K562 (cell line): ENCODE data around the gene P2RX3. TPM values are rescaled to one million over a fixed set of nuclear protein-coding genes. Genes with fewer than 3 reads are reported as not detected.
A peak's percentile ranks its signal among the peaks of the same experiment; 100 is the strongest.

ENCODE experiments used
- BRCA1 ChIP-seq, 2 experiments: fragments of 450-650 bp in 1 of 2; sonication (generic) in 1 of 2; formaldehyde crosslinking in 1 of 2; IDR thresholded peaks; 2 replicates each; pipeline versions ENCODE4 v1.5.0 to v1.6.1; 2017 to 2020; ENCODE audit warnings: mild to moderate bottlenecking in 1 of 2, missing genetic modification reagents in 1 of 2
- GATA2 ChIP-seq: sonication (generic); formaldehyde crosslinking; IDR thresholded peaks from 2 replicates; pipeline ENCODE4 v1.4.0; 2020; ENCODE audit warnings: mild to moderate bottlenecking, missing genetic modification reagents
- ILK ChIP-seq: fragments of 450-650 bp; IDR thresholded peaks from 2 replicates; pipeline ENCODE4 v1.6.1; 2016; ENCODE audit warnings: missing genetic modification characterization, low read depth, mild to moderate bottlenecking, missing compliant biosample characterization, moderate library complexity, borderline replicate concordance
- KLF6 ChIP-seq: fragments of 250-450 bp; sonication (Bioruptor Pico); IDR thresholded peaks from 2 replicates; pipeline ENCODE4 v1.4.0; 2020; ENCODE audit warnings: mild to moderate bottlenecking, moderate library complexity, borderline replicate concordance
- MEIS2 ChIP-seq: fragments of 450-650 bp; IDR thresholded peaks from 2 replicates; pipeline ENCODE4 v1.6.1; 2014; ENCODE audit warnings: mild to moderate bottlenecking; ENCODE audit not compliant: partially characterized antibody
- MGA ChIP-seq: fragments of 450-650 bp; IDR thresholded peaks from 2 replicates; pipeline ENCODE4 v1.6.1; 2016; ENCODE audit warnings: mild to moderate bottlenecking, moderate library complexity
- POLR3A ChIP-seq: IDR thresholded peaks from 2 replicates; pipeline ENCODE4 v1.6.1; 2011; ENCODE audit warnings: borderline replicate concordance, mild to moderate bottlenecking, moderate library complexity; ENCODE audit not compliant: insufficient read length, insufficient read depth; ENCODE audit errors: extremely low read depth
- SAP30 ChIP-seq: fragments of 200-600 bp; sonication (generic); IDR thresholded peaks from 2 replicates; pipeline ENCODE4 v1.6.1; 2012; ENCODE audit warnings: borderline replicate concordance, low read depth, mild to moderate bottlenecking, moderate library complexity, low read length, control low read depth, inconsistent platforms; ENCODE audit not compliant: insufficient read depth, poor library complexity, severe bottlenecking
- SP1 ChIP-seq: sonication (generic); formaldehyde crosslinking; IDR thresholded peaks from 2 replicates; pipeline ENCODE4 v1.8.1; 2022; ENCODE audit warnings: mild to moderate bottlenecking, missing genetic modification reagents
- TBL1XR1 ChIP-seq, 2 experiments: IDR thresholded peaks; 2 replicates each; pipeline ENCODE4 v1.6.1; 2012; ENCODE audit warnings: improper control_type of control experiment in 2 of 2, low read length in 2 of 2, mild to moderate bottlenecking in 1 of 2
- ZBTB7A ChIP-seq: IDR thresholded peaks from 2 replicates; pipeline ENCODE4 v1.6.1; 2011; ENCODE audit warnings: low read depth, mild to moderate bottlenecking, low read length, moderate library complexity, borderline replicate concordance; ENCODE audit not compliant: control insufficient read depth
- ZNF431 ChIP-seq: sonication (generic); formaldehyde crosslinking; IDR thresholded peaks from 2 replicates; pipeline ENCODE4 v1.8.0; 2022; ENCODE audit warnings: mild to moderate bottlenecking, missing genetic modification reagents
- ZNF778 ChIP-seq: fragments of 450-650 bp; formaldehyde crosslinking; IDR thresholded peaks from 2 replicates; pipeline ENCODE4 v1.4.0; 2020; ENCODE audit warnings: mild to moderate bottlenecking, moderate library complexity
- polyA plus RNA-seq, 8 experiments: library from polyadenylated mRNA; depleted of rRNA in 4 of 8; stranded (reverse) in 5 of 8; unstranded in 3 of 8; fragments of >200 nt; fragmentation: Nextera tagmentation in 2 of 8; fragmentation: Illumina TruSeq in 1 of 8; extraction: Ambion mirVana in 2 of 8; extraction: Trizol in 1 of 8; gene quantifications; 2 replicates each; pipeline versions ENCODE4 v1.2.1 to v1.2.3, GENCODE V29; 2011 to 2014; ENCODE audit warnings: inconsistent platforms in 1 of 8, missing spikeins in 1 of 8
- total RNA-seq, 7 experiments: library from RNA; depleted of rRNA in 6 of 7; stranded (reverse); fragments of >200 nt in 6 of 7; fragmentation: Illumina TruSeq in 2 of 7; extraction: Trizol in 2 of 7; gene quantifications; 2 replicates each; pipeline versions ENCODE4 v1.2.1 to v1.2.3, GENCODE V29; 2011 to 2021; ENCODE audit warnings: low replicate concordance in 1 of 7

Gene P2RX3
- total and polyA plus RNA-seq, 9 of the 15 experiments (the other 6 are each of a cell fraction or from before 2014, with no cell fraction given), result not detected

DNA sequence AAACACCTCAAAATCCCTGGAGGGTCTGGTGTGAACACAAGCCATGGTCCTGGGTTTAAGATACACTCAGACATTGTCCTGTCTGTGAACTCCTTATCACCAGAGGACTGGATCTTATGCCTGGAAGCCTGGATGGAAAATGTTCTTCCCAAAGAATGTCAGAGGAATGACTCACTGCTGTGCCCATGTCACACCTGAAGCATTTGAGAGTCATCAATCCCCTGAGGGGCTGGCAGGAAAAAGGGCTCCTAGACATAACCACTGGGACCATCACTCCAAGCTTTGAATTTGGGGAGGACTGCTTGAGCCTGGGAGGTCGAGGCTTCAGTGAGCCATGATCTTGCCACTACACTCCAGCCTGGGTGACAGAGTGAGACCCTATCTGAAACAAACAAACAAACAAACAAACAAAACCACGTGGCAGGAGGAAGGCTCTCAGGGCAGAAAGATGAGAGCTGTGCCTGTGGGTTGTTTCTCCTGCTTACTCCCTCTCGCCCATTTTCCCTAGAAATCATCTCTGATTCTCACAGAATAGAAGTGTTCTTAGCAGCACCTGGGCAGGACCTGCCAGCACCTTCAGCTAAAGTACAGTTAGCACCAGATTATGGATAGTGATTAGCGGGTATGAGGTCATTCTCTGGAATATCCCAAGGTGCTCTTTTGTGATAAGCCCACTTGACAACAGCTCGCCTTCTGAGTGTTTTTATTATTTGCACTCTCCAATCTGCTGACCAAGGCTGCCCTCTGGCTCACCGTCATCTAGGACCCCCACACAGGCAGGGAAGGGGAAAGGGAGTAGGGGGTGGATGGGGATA is 64.2 kb downstream of the P2RX3 start (continued):
- TF ChIP-seq SP1, result peak; percentile 65
- no peak for TF ChIP-seq ZNF778 (CRISPR knock-in tag)
- no peak for TF ChIP-seq ZNF431
- TF ChIP-seq KLF6 (CRISPR knock-in tag), result no peak
- TF ChIP-seq POLR3A, result no peak
- peak in 1 of 2 experiments; percentile 45; a peak in 1 of 4 replicates for TF ChIP-seq TBL1XR1 (IDR thresholded peaks at IDR 0.05; ENCODE audit: low read length in 2 of 2)
- TF ChIP-seq GATA2 (CRISPR knock-in tag), result peak; percentile 80
- TF ChIP-seq ILK (tag), result no peak
- no peak for TF ChIP-seq BRCA1 (IDR thresholded peaks at IDR 0.05)
- TF ChIP-seq BRCA1 (CRISPR knock-in tag; IDR thresholded peaks at IDR 0.05), result no peak
- peak; percentile 65 for TF ChIP-seq MEIS2
- no peak for TF ChIP-seq SAP30
- TF ChIP-seq MGA, result no peak
- peak; percentile 95 for TF ChIP-seq ZBTB7A
